ENCODE results near the gene HSPB7.
A peak's percentile ranks its signal among the peaks of the same experiment; 100 is the strongest.
"Not testable (repeated sequence)": the region's sequence is repeated elsewhere in the genome, so short reads cannot be mapped to it uniquely, and the experiment has no call there.

The HSPB7 gene

DNA sequence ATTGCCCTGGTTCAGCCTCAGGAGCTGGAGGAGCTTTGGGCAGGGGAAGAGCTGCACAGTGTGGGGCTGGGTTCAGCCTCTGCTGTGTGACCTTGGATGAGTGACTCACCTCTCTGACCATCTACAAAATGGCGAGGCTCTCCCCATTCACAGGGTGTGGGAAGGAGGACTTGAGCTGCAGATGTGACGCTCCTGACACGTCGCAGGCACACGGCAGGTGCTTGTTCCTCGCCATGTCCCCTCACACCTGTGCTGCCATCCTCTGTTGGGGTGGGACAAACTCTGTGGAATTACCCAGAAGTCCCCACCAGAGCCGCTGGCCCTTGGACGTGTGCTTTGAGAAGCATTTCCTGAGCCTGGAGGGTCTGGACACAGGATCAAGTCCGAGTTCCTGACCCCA, 3.0 kb upstream of the HSPB7 start:
- DNase-seq, result not testable (repeated sequence)

- DNase-seq, result no peak
Observed at GRCh38 chr1:16020325-16020724, 2.5 kb upstream of the HSPB7 start.

DNA sequence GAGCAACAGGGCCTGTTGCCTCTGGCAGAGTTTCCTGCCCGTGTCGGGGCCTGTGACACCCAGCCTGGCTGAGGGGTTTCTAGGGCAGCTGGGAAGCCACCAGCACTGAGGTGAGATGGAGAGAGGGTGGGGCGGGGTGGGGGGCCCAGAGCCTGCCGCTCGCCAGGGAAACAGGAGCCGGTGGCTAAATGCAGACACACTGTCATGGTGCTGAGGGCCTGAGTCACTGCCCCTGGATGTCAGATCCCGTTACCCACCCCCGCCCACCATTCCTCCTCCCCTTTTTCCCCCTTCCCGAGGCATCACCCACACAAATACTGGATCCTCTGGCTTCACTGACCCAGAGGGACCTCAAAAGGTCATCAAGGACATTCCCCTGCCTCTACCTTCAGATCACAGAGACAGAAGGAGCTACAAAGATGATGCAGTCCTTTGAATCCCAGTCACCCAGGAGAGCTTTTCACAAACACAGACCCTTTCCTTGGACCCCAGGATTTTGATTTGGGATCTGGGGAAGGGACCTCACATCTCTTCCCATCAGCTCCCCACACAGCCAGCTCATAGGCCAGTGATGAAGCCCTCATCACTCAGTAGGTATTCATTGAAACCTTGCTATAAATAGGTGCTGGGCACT, 1.9 kb upstream of the HSPB7 start:
- DNase-seq, result no peak

GRCh38 chr1:16018749-16019643, 1.2 kb upstream of the HSPB7 start:
- no peak for DNase-seq

- no peak for DNase-seq
Observed at GRCh38 chr1:16018308-16018707, 465 bp upstream of the HSPB7 start.

GRCh38 chr1:16017076-16017460, 775 bp downstream of the HSPB7 start:
- no peak for DNase-seq

- no peak for DNase-seq
Observed at GRCh38 chr1:16015960-16016901, 1.6 kb downstream of the HSPB7 start.

DNA sequence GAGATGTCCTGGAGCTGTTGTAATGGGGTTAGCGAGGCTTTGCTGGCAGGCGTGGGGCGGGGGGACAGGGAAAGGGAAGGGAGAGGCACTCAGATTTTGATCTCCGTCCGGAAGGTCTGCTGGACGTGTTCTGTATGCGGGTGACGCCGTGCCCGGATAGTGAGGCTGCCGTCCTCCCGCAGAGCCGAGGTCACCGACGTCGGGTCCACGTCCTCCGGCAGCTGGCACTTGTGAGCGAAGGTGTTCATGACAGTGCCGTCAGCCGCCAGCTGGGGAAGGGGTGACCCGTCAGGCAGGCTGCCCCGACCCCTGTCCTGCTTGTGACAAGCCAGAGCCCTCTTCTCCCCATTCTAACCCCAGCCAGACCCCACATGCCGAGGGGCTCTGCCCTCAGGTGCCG, 2.4 kb downstream of the HSPB7 start:
- DNase-seq, result no peak

- no peak for DNase-seq
Observed at GRCh38 chr1:16014509-16015482, 3.0 kb downstream of the HSPB7 start.

- DNase-seq, result no peak
Observed at GRCh38 chr1:16013908-16014258, 4.0 kb downstream of the HSPB7 start.

- peak; percentile 31 for DNase-seq
Observed at GRCh38 chr1:16013220-16013907, 4.5 kb downstream of the HSPB7 start.

DNA sequence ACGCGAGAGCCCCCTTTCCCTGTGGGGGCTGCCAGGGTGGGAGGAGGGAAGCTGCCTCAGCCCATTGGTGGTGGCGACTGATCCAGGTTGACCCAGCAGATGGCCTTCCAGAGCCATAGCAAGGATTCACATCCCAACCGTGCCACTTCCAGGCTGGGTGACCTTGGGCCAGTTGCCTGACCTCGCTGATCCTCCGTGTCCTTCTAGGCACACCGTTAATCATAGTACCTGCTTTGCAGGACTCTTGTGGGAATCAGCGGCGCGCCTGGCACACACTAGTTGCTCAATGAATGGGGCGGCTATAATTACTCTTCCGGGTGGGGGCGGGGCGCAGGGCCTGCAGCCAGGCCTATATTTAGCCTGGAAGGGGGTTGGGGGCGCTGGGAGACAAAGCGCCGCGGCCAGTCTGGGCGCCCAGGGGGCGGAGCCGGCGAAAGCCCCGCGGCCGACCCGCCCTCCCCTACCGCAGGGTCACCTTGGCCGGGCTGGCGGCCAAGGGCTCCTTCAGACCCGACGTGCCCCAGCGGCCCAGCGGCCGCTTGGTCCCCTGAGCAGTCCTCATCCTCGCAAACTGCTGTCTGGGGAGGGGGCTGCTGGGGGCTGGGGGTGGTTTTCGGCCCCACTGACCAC, 5.1 kb downstream of the HSPB7 start:
- DNase-seq, result no peak

GRCh38 chr1:16011936-16012589, 5.8 kb downstream of the HSPB7 start:
- no peak for DNase-seq

DNA sequence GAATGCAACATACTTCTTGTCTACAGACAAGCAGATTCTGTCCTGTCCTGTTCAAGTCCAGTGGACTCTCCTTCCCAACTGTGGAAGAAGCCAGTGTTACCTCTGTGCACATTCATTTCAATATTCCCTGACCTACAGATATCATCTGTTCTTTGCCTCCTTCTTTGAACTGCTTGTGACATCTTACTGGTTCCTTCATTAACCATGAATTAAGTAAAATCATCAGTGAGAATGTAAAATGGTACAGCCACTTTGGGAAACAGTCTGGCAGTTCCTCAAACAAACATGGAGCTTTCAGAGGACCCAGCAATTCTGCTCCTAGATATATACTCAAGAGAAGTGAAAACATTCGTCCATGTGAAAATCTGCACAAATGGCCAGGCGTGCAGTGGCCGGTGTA, 7.0 kb downstream of the HSPB7 start:
- no peak for DNase-seq

GRCh38 chr1:16009678-16010077, 8.2 kb downstream of the HSPB7 start:
- no peak for DNase-seq

DNA sequence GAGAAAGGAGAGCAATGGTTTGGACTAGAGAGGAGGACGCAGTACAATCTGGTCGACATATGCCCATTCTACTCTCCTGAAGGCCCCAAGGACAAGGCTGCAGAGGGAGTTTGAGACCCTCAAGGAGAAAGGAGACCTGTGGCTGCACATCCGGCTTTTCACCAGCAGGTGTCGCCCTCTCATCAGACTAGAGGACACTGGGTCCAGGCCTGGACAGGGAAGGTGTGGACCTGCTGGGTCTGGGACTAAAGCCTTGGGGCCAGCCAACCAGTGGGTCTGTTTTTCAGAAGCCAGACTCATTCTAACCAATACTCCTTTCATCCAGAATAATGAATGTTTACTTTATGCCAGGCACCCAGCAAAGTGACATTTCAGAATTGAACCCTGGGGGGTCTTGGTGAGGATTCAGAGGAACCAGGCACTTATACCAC, 8.8 kb downstream of the HSPB7 start:
- peak; percentile 72 for DNase-seq

DNA sequence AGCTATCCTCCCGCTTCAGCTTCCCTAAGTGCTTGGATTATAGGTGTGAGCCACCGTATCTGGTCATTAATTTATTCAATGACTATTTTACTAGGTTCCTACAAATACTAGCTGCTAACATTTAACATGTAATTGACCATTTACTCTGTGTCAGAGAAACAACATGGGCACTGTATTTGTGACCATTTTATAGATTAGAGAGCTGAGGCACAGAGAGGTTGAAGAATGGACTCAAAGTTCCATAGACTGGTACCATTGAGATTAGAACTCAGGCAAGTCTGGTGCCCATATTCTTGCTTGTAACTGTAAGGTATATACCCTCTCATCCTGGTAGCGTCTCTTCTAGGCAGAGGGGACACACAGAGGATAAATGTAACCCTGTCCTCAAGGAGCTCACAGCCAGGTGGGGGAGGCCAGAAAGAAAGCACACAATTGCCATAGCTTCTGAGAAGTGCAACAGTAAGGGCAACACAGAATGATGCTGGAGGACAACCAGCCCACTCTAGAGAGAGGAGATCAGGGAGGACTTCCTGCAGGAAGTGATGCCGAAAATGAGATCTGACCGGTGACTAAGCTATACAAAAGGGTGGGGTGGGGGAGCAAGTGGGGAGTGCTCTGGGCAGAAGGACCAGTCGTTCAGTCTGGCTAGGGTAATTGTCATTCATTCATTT, 10.0 kb downstream of the HSPB7 start:
- no peak for DNase-seq

GRCh38 chr1:16006552-16007485, 11.0 kb downstream of the HSPB7 start:
- no peak for DNase-seq

GRCh38 chr1:16006010-16006409, 11.8 kb downstream of the HSPB7 start:
- DNase-seq, result no peak
